UCSD-AML1 (cell line): Measurements from ENCODE around the gene TSPAN18.

Experiments
- DNase-seq: peaks from one replicate; lab custom pipeline; 2025; ENCODE audit not compliant: unreplicated experiment; lab: John Stamatoyannopoulos, UW

The TSPAN18 gene

DNA sequence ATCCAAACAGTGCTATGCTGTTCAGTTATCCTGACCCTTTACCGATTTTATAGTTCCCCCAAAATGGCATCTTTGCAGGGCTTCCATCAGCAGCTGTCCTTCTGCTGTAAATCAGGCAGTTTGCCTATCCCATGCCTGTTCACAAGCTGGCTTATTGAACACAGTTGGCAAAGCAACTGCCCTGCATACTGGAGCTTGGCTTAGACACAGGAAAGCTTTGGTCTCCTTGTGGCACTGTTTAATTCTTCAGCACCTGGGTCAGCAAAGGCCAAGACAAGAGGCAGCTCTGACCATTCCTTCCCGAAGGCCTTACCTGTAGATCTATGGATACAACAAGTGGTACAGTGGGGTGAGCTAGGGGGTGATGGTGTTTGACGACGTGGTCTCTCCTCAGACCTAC is 32.2 kb downstream of the TSPAN18 start:
- no peak for DNase-seq

DNA sequence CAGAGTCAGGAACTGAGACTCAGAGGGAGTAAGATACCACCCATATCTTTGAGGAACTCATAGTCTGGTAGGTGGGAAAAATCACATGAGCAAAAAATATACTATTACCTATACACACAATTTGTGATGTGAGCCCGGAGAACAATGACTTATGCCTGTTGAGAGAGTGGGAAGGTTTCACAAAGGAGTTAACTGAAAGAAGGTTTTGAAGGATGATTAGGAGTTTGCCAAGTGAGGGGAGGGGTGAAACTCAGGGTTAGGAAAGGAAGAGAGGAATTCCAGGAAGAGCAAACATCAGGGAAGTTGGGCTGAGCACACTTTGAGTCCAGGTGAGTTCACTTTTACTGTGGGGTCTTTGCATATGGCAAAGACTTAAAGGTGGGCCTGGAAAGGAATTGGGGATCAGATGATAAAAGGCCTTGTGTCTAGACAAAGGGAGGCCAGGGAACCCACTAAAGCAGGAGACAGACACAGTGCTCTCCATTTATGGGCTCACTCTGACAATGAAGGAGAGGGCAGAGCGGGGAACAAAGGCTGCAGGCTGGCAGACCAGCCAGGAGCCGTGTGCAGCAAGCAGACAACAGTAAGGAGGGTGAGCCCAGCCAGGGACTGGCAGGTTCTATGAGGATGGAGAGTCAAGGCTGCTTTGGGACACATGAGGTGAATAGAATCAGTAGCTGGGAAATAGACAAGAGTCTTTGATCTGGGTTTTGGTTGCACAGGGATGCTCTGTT is 33.1 kb downstream of the TSPAN18 start:
- DNase-seq, result no peak

DNA sequence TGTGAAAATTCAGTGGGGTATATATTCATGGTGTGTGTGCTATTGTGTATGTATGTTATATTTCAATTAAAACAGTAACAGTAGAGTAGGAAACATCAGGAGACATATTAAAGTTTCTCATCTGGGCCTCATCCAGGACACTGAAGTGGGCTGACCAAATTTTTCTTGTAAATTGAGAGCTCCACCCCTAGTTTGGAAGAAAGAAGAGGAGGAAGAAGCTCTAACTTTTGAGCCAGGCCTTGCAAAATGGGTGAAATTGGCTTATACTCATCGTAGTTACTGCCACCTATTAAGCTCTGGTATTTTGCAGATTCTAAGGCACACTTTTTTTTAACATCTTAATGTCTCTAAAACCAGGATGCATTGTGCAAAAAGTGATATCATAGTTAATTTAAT is 33.7 kb downstream of the TSPAN18 start:
- no peak for DNase-seq

DNA sequence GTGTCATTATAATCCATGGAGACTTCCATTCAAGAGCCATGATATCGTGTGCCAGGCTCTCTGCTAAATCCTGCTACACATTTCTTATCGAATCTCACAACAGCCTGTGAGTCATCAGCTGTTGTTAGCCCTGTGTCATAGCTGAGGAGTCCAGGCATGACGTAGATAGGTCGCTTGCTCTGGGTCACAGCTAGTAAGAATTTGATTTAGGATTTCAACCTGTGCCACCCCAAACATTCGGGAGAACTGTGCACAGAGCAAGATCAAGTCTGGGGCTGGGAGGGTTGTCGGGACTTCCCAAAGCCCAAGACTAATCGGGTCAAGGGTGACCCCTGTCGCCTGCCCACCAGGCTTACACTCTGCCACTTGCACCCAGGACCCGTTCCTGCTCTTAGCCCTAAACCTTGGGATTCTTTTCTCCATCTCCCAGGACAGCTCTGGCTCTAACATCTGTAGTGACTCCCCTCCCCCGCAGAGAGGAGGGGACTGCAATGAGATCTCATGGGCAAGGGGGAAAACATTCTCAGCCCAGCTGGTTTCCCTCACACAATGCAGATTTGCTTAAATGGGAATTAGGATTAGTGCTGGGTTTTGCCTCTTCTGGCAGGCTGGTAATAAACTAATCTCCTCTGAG is 34.3 kb downstream of the TSPAN18 start:
- DNase-seq, result no peak

DNA sequence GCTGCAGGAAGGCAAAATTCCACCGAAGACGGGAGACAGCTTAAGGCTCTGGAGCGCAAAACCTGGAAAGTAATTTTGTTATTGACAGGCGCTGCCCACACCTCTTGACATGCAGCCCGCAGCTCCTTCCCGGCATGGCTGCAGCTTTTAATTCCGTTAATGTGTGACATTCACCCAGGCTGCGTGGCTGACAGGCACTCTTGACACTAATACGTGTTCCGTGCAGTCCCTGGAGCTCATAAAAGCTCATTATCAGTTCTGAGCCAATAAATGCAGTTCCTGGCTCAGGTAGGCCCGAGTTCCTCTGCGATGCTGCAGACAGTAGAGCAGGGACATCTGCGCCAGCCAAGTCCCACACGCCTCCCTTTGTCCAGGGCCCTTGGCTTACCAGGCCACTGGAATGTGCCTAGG is 34.8 kb downstream of the TSPAN18 start:
- DNase-seq, result no peak

DNA sequence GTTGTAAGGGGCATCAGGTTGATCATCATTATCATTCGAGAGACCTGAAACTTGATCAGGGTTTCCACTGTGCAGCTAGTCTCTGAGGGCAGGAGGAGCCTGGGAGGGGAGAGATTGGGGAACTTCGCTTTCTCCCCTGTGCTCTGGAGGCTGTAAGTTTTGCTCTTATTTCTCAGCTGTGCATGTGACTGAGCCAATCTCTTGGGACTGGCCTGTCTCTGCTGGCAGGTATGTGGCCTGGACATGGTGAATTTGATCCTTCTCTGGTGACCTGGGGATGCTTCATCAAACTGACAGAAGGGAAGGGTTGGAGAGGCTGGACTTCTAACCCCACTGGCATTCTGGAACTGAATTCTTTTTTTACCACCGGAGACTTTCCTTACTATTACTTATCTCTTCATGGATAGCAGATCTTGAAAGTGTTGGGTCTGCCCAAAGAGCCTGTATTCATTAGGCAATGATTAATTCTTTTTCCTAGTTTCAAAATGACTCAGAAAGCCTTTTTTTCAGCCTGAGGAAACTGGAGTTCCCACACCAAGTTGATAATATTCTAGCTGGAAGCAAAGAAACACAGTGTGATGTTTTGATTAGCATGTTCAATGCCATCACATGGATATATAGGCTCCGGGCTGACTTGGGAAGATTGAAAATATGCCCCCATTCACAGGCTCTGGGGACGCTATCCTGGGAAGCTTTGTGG is 36.5 kb downstream of the TSPAN18 start:
- no peak for DNase-seq

DNA sequence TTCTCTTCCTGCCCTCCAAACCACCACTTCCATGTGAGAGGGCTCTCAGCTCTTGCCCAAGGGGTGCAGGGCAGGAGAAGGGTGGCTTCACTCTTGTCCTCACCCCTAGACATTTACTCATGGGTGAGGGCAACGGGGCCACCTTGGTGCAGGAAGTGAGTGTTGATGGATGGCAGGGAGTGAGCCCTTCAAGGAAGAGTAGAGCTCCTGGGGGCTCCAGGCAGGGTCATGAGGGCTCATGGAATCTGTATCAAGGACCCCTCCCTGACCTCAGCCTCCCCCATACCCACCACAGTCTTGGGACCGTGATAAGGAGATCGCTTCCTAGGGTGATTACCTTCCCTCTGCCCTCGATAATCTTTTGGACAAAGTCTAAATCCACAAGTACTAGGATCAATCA is 37.8 kb downstream of the TSPAN18 start:
- DNase-seq, result no peak

DNA sequence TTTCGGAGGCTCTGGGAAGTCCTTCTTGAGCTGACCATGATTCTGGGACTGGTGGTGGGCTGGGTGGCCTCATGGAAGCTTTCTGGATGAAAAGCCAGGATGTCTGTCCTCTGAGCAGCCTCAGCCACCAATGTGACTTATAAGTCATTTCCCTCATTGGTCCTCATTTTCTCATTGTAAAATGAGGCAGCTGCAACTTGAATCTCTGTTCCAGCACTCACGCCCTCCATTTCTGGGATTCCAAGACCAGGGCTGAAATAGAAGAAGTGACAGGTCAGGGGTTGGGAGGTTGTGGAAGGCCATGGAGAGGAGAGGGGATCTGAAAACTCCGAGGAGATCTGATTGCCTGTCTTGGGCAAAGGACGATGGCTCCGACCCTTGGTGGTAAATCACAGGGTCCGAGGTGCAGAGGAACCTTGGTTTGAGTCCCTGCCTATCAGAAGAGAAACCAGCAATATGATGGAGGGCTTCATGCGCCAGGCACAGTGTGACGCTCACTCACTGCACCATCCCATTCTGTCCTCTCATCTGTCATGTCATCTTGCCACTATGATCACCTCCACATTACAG is 38.3 kb downstream of the TSPAN18 start:
- no peak for DNase-seq

DNA sequence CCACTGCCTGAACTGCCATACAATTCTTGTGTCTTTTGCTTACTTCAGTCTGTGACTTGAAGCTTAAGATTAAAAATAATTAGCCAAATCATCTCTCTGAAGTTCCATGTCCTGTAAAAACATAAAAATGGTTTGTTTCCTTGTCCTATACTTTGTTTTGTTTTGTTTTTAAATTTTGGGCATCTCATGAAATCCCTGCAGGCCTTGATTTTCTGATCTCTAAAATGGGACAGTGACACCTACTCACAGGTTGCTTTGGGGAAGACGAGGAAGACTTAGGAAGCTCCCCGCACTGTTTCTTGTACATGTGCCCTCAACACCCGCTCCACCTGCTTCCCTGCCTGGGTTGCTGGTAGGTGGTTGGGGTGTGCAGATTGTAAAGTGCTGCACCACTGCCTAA is 38.9 kb downstream of the TSPAN18 start:
- DNase-seq, result no peak

DNA sequence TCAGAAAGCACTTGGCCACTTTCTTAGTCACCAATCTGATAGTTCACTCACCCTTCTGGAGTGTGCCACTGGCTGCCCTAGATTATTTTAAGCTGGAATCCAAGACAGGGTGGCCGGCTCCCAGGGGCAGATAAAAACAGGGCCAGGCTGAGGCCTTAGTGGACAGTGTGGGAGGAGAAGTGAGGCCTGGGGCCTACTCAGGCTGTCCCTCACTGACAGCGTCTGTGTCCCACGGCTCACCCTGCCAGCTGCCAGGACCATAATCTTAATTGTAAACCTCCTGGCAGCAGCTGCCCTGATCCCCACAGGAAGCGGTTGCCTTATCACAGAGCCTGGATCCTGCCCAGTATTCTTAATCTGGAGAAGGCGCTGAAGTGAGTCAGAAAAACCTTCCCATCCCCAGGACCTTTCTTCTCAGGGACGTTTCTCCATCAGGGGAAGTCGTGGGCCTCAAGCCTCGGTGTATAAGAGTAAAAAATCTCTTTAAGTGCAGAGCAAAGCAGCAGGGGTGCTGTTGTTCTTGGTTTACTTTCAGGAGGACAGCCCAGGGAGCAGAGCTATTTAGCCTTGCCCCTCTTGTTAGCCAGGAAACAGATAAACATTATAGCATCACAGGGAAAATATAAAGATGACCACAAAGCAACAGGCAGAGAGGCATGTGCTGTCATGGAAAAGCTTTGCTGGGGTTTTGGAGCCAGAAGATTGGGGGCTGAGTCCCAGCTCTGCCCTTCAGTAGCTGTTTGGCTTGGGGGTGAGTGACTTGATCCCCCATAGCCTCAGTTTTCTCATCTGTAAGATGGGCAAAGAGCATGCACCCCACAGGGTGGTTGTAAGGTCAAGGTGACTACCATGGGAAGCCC is 39.6 kb downstream of the TSPAN18 start:
- peak; percentile 64 for DNase-seq

DNA sequence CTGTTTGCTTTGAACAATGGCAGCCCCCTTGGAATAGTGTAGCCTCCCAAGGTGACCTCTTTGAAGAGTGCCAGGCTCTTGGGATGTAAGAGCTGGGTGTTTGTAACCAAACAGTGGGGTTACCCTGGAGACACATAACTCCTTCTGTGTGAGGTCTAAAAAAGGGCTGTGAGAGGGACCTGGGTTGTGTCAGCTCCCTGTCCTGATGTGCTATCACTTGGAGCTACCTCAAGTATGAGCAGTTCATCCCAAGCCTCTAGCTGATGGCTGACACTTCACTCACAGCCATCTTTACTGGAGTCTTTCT is 40.2 kb downstream of the TSPAN18 start:
- no peak for DNase-seq

DNA sequence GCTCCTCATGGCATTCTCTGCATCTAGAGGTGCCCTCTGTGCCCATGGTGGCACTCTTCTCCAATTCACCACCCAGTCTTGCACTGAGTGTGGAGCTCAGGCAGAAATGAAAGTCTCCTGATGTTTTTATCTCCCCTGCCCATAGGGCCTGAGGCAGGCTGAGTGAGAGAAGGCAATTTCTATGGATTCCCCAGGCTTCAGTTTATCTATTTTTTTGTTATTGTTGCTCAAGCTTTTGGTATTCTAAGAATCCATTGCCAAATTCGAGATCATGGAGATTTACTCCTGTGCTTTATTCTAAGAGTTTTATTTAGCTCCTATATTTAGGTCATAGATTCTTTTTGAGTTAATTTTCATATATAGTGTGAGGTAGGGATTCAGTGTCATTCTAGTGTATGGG is 40.7 kb downstream of the TSPAN18 start:
- no peak for DNase-seq

DNA sequence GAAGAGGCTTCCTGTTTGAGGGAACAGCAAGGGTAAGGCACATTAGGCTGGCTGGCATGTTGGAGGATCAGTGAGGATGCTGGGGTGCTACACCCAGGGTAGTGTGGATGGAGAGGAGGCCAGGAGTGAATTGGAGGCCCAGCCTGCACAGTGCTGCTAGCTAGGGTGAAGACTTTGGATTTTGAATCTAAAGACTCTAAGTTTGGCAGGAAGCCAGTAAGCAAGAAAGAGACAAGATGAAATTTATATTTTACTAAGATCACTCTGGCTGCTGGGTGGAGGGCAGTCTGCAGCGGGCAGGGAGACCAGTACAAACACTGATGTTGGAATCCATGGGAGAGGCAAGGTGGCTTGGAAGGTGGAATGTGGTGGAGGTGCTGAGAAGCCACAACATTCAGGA is 43.6 kb downstream of the TSPAN18 start:
- DNase-seq, result no peak

DNA sequence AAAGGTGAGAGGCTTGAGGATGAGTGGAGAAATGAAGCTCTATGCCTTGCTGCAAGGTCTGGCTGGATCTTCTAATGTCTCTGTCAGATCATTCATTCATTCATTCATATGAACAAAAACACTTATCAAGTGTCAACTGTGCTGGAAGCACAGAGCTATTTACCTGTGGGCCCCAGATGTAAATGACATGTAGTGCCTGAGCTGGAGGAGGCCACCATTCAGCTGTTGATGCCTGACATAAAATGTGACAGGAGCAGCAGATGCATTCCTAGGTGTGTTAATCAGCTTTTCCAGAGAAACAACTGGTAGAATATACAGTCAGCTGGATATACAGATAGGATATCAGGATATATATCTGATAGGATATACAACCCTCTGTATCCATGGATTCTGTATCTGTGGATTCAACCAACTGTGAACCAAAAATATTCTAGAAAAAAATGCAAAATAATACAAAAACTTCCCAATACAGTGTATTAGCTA is 44.5 kb downstream of the TSPAN18 start:
- no peak for DNase-seq

DNA sequence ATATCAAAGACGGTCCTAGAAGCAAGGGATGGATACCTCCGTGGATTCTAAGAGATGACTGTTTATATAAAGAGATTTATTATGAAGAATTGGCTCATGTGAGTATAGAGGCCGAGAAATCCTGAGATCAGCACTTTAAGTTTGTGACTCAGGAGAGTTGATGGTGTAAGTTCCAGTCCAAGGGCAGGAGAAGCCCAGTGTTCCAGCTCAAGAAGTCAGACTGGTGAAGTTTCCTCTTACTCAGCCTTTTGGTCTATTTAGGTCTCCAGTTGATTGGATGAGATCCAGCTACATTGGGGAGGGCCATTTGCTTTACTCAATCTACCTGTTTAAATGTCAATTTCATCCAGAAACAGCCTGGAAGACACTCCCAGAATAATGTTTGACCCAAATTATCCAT is 45.1 kb downstream of the TSPAN18 start:
- DNase-seq, result no peak

DNA sequence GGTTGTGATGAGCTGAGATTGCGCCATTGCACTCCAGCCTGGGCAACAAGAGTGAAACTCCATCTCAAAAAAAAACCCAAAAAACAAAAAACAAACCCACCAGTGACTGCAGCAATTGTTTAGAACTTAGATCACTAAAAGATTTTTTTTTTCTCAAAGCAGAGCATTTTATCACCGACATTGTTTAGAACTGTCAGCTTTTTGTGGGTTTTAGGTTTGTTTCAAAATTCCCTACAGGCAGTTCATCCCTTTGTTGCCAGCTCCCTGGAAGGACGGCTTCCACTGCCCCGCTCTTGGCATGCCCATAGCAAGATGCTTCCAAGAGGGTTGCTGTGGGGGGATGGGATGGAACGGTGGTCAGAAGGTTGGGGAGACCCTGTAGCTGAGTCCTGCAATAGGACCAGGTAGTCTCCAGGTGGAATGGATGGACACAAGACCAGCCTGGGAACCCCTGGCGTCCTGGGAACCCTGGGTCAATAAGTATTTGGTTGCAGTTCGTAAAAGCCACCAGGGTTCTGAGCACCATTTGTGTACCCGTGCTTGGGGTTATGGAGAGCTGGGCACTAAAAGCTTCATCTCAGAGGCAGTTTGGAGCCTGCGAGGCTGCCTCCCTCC is 46.7 kb downstream of the TSPAN18 start:
- DNase-seq, result no peak

DNA sequence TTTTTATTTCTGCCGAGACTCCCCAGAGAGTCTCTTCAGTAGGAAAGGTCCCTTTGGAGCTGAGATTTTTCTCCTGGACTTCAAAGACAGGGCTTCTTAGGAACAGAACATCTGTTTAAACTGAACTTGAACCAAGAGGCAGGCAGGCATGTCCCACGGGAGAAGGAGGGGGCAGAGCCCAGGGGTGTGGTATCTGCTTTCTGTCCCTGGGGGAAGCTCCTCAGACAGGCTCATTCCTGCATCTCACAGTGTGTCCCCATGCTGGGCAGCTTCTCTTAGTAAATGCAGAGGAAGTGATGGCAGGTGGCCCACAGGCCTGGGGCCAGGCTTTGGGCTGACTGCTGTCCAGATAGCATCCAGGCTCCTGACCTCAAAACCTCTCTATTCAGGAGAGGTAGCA is 47.3 kb downstream of the TSPAN18 start:
- DNase-seq, result no peak

DNA sequence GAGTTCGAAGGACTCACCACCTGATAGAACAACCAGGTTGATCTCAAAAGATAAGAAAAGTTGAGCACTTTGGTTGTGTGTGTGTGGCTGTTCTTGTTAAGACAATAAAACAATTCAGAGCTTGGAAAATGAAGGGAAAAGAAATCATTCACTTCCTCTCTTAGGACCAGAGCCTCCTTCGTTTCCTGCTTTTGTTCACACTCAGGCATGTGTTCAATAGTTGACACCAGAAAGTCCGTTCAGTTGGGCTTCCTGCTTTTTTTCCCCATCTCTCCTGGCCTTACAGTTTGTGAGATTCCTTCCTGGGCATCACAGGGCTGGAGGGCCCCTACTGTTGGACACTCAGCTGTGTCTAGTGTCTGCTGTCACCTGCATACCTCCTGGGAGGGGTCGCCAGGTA is 48.0 kb downstream of the TSPAN18 start:
- DNase-seq, result no peak

DNA sequence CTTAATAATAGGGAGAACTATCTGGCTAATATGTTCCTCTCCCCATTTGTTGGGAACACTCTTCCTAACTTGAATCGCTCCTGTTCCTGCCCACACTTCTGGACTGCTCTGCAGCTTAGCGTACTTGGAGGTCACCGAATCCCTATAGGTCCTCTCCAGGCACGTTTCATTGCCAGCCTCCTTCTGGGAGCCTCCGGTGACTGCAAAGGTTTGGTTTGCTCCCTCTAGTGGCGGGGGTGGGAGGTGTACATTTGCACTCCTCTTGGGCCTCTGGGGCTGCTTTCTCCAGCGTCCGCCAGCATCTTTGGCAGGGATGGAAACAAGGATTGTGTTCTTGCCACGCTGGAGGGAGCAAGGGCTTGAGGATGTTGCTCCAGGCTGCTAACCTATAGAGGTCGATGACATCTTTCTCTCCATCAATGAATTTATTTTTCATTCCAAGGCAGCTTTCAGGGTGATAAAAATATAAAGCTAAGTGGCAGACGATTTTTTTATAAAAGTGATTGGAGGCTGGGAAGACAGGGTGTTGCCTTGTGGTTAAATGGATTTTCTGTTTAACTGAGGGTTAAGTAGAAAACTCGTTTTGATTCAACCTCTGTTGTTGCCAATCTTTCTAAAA is 48.7 kb downstream of the TSPAN18 start:
- DNase-seq, result peak; percentile 72

DNA sequence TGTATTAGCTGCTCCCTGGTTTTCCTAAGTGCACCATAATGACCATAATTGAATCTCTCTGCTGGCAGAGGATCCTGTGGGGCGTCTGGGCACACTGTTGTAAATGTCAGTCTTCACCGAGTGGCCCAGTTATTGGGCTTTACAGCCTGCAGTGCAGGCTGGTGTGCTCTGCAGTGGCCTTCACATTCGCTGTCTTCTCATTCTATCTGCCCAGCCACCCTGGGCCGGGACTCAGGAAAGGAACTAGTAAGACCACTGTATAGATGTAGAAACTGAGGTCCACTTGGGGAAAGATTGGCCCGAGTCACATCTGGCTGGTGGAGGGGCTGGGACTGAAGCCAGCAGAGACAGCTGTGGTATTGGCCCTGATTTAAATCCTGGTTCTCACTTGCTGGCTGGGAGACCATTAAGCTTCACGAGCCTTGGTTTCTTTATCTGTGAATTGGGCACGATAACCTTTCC is 49.3 kb downstream of the TSPAN18 start:
- no peak for DNase-seq
